NCI-H128 (cell line): ENCODE results near the gene LHX3.

Source experiments
- DNase-seq: peaks from one replicate; lab custom pipeline; 2025; ENCODE audit not compliant: unreplicated experiment; lab: John Stamatoyannopoulos, UW

Gene LHX3

GRCh38 chr9:136179101-136179616 is 25.8 kb downstream of the LHX3 start:
- DNase-seq: no peak

GRCh38 chr9:136178773-136179075 is 26.2 kb downstream of the LHX3 start:
- DNase-seq: no peak

GRCh38 chr9:136178061-136178772 is 26.7 kb downstream of the LHX3 start:
- DNase-seq: no peak

GRCh38 chr9:136177224-136177623 is 27.7 kb downstream of the LHX3 start:
- DNase-seq: no peak

GRCh38 chr9:136175616-136176197 is 29.2 kb downstream of the LHX3 start:
- DNase-seq: no peak

GRCh38 chr9:136174779-136175615 is 29.9 kb downstream of the LHX3 start:
- no peak for DNase-seq

- DNase-seq: no peak
These were observed 31.2 kb downstream of the LHX3 start for GRCh38 chr9:136173648-136174290.

GRCh38 chr9:136172412-136173079 is 32.4 kb downstream of the LHX3 start:
- DNase-seq: no peak

GRCh38 chr9:136171801-136172411 is 33.0 kb downstream of the LHX3 start:
- DNase-seq: no peak

GRCh38 chr9:136171009-136171800 is 33.7 kb downstream of the LHX3 start:
- DNase-seq: peak; percentile 9

GRCh38 chr9:136170006-136170901 is 34.7 kb downstream of the LHX3 start:
- DNase-seq: no peak

GRCh38 chr9:136169495-136169894 is 35.4 kb downstream of the LHX3 start:
- DNase-seq: no peak

GRCh38 chr9:136163248-136163850 is 41.6 kb downstream of the LHX3 start:
- no peak for DNase-seq

GRCh38 chr9:136160995-136161610 is 43.8 kb downstream of the LHX3 start:
- DNase-seq: no peak

GRCh38 chr9:136160381-136160841 is 44.5 kb downstream of the LHX3 start:
- DNase-seq: no peak

- no peak for DNase-seq
These were observed 45.1 kb downstream of the LHX3 start for GRCh38 chr9:136159851-136160250.

- no peak for DNase-seq
These were observed 47.3 kb downstream of the LHX3 start for GRCh38 chr9:136157477-136158265.
